RWPE1 (cell line): Measurements from ENCODE around the gene MCM7.

ENCODE experiments used
- CTCF ChIA-PET: fragments of 350-600 bp; sonication (Branson Sonifier 250); formaldehyde crosslinking; extraction: SDS; loops from one replicate; lab custom pipeline; 2021; lab: Yijun Ruan, JAX
- POLR2A ChIA-PET: fragments of 400-600 bp; formaldehyde crosslinking; extraction: SDS; loops from one replicate; lab custom pipeline; 2020; ENCODE audit warnings: antibody characterized with exemption; ENCODE audit not compliant: low non-redundant PET; lab: Yijun Ruan, JAX
- DNase-seq: peaks from one replicate; pipeline ENCODE4 v3.0.0; 2012; ENCODE audit warnings: low spot score
- H3K27ac ChIP-seq: fragments of 450-650 bp; 2 replicates; pipeline ENCODE4 v1.5.1; 2017
- TF ChIP-seq, protein P1 (sequence below): fragments of 450-650 bp; conservative IDR thresholded peaks from 2 replicates; pipeline ENCODE4 v1.5.1; 2017; ENCODE audit warnings: low read depth, mild to moderate bottlenecking

MCM7 gene

DNA sequence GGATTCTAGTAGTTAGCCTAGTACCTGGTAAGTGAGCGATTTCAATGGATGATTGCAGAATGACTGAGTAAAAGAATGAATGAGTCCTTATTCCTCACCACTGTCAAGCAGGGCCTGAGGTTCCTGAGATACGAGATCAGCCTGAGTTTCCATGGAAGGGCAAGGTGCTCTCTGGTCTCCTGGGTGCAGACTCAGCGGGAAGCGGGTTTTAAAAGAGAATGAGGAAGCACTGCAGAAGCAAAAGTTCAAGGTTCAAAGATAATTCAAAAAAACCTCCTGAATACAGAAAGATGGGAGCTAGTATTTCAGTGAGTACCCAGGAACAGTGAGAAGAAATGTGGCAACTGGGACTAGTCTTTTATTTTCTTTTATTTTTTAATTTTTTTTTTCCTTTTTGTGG lies 24.0 kb downstream of the MCM7 start:
- no peak for DNase-seq
- no peak overlapping the region for H3K27ac ChIP-seq
- TF ChIP-seq, protein P1, sequence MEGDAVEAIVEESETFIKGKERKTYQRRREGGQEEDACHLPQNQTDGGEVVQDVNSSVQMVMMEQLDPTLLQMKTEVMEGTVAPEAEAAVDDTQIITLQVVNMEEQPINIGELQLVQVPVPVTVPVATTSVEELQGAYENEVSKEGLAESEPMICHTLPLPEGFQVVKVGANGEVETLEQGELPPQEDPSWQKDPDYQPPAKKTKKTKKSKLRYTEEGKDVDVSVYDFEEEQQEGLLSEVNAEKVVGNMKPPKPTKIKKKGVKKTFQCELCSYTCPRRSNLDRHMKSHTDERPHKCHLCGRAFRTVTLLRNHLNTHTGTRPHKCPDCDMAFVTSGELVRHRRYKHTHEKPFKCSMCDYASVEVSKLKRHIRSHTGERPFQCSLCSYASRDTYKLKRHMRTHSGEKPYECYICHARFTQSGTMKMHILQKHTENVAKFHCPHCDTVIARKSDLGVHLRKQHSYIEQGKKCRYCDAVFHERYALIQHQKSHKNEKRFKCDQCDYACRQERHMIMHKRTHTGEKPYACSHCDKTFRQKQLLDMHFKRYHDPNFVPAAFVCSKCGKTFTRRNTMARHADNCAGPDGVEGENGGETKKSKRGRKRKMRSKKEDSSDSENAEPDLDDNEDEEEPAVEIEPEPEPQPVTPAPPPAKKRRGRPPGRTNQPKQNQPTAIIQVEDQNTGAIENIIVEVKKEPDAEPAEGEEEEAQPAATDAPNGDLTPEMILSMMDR: no peak
- ChIA-PET POLR2A (no interaction called here), CTCF (interaction anchor here (0.6 kb wide), 1 partner anchor 81 kb away, joined by 4 read pairs; no protein-coding TSS in a partner anchor)

GRCh38 chr7:100075418-100075817 lies 25.8 kb downstream of the MCM7 start:
- CTCF ChIA-PET: no interaction called here
- POLR2A ChIA-PET: no interaction called here
- H3K27ac ChIP-seq: no peak overlapping the region
- DNase-seq: no peak
- TF ChIP-seq, protein P1: no peak

GRCh38 chr7:100074841-100075240 lies 26.4 kb downstream of the MCM7 start:
- ChIA-PET POLR2A (no interaction called here), CTCF (interaction anchor here (0.7 kb wide), 1 partner anchor 16 kb away, joined by 3 read pairs; no protein-coding TSS in a partner anchor)
- TF ChIP-seq, protein P1: no peak
- no peak for DNase-seq
- no peak overlapping the region for H3K27ac ChIP-seq

DNA sequence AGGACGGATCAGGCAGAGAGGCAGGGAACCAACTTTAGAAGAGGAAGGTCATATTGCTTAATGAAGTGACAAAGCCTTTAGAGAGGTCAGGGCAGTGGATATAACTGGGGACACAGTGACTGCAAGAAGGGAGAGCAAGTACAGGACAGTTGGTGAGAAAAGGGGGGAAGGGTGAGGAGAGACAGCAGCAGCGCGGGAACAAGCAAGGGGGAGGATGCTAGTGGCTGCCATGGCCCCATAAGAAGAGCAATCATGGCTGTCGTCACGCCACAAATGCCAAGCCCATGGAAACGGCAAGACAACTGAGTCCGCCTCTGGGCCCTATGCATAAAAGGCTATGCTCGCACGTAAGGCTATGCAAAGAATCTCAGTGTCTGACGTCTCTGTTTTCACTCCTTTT lies 28.7 kb downstream of the MCM7 start:
- ChIA-PET CTCF (no interaction called here), POLR2A (no interaction called here)
- no peak for DNase-seq
- TF ChIP-seq, protein P1: no peak
- no peak overlapping the region for H3K27ac ChIP-seq

DNA sequence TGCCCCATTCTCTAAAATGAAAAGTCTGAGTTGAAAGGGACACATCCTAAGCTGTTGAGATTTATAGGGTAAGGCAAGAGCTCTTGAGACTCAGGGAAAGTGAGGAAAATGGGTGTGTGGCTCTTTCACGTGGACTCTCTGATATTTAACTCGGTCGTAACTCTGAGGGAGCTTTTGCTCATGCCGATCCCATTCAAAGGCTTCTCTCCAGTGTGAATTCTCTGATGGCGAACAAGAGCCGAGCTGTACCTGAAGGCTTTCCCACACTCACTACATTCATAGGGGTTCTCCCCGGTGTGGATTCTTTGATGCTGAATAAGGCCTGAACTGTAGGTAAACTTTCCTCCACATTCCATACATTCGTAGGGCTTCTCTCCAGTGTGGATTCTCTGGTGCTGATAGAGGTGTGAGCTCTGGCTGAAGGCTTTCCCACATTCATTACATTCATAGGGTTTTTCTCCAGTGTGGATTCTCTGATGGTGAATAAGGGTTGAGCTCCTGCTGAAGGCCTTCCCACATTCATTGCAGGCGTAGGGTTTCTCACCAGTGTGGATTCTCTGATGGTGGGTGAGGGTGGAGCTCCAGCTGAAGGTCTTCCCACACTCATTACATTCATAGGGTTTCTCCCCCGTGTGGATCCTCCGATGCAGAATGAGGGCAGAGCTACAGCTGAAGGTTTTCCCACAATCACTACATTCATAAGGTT lies 30.0 kb downstream of the MCM7 start:
- TF ChIP-seq, protein P1: no peak
- ChIA-PET CTCF (interaction anchor here (0.6 kb wide), 1 partner anchor 411 kb away, joined by 8 read pairs; no protein-coding TSS in a partner anchor), POLR2A (no interaction called here)
- no peak for DNase-seq
- no peak overlapping the region for H3K27ac ChIP-seq

DNA sequence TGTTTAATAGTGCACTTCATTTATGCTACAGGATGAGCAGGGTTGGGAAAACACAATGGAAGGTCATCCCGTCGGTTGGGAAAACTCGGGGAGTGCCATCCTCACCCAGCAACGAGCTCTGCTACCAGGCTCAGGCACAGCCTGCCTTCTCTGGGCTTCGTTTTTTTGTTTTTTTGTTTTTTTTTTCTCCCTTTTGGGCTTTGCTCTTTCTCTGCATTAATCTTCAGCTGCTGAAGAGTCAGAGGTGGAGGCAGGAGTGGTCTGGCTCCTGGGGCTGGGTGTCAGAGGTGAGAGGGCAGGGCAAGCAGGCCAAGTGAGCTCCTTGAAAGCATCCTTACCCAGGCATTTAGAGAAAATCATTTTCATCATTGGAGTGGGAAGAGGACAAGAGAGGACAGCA lies 31.2 kb downstream of the MCM7 start:
- H3K27ac ChIP-seq: no peak overlapping the region
- CTCF ChIA-PET: interaction anchor here (0.6 to 0.8 kb wide), 2 partner anchors 9 to 76 kb away, joined by 3 read pairs; no protein-coding TSS in a partner anchor
- DNase-seq: no peak
- TF ChIP-seq, protein P1: no peak
- POLR2A ChIA-PET: interaction anchor here (0.7 kb wide), 1 partner anchor 107 kb away, joined by 5 read pairs; no protein-coding TSS in a partner anchor
